ENCODE data around the gene ZNF573. TPM values are rescaled to one million over a fixed set of nuclear protein-coding genes. Genes with fewer than 3 reads are reported as not detected.
A peak's percentile ranks its signal among the peaks of the same experiment; 100 is the strongest.

Gene ZNF573
- total RNA-seq (2011; cell fraction: chromatin; rRNA removed; ENCODE audit: low replicate concordance), result 5.2 and 15.1 TPM in 2 replicates
- 4.3 and 8.3 TPM in 2 replicates for total RNA-seq (2011; cell fraction: nucleolus; rRNA removed)
- total RNA-seq (2011; cell fraction: nucleoplasm; rRNA removed), result 7.8 and 8.5 TPM in 2 replicates
- 1.5 and 2.0 TPM in 2 replicates for total RNA-seq (2014; rRNA removed)
- 7.3 and 7.8 TPM in 2 replicates for total RNA-seq (2014; rRNA removed; fragmentation: Illumina TruSeq; extraction: Trizol)
- total RNA-seq (2015; rRNA removed; fragmentation: Illumina TruSeq; extraction: Trizol), result 6.7 and 7.9 TPM in 2 replicates
- 4.7 and 5.0 TPM in 2 replicates for total RNA-seq (2021)
- polyA plus RNA-seq (2011; rRNA removed), result 1.5 and 4.3 TPM in 2 replicates
- polyA plus RNA-seq (2011; cell fraction: cytosol; rRNA removed), result 0.41 and 0.78 TPM in 2 replicates
- 0.52 and 2.8 TPM in 2 replicates for polyA plus RNA-seq (2011; cell fraction: nucleus; rRNA removed)
- polyA plus RNA-seq (2012), result 0.96 and 1.4 TPM in 2 replicates
- polyA plus RNA-seq (2014; fragmentation: Illumina TruSeq; extraction: Trizol), result 1.7 and 2.3 TPM in 2 replicates
- polyA plus RNA-seq (2014; fragmentation: Nextera tagmentation; extraction: Ambion mirVana), result 1 to 10 TPM; 2.4 to 4.6 TPM
- 2.0 and 2.3 TPM in 2 replicates for polyA plus RNA-seq (2014; rRNA removed)
- polyA minus RNA-seq (2011; rRNA and poly(A)+ RNA removed), result 2.7 and 6.8 TPM in 2 replicates
- 3.8 TPM in 1 of 2 replicates, not detected in the other for polyA minus RNA-seq (2011; cell fraction: cytosol; rRNA and poly(A)+ RNA removed)
- polyA minus RNA-seq (2011; cell fraction: nucleus; rRNA and poly(A)+ RNA removed), result 1.3 and 1.6 TPM in 2 replicates
- percentile 48 among the genes with signal in this experiment for Bru-seq, nascent RNA
- BruChase-seq, experiment 1, labeled RNA remaining after a 2-hour chase, result percentile 48 among the genes with signal in this experiment
- BruChase-seq, experiment 2, labeled RNA remaining after a 6-hour chase, result percentile 45 among the genes with signal in this experiment
- long read RNA-seq, experiment 1, partial matches to known transcripts, result 0 of 8 reads
- long read RNA-seq, experiment 1, other reads (novel, unspliced or antisense), result 8 of 8 reads
- long read RNA-seq, experiment 2, partial matches to known transcripts, result 0 of 1 reads
- long read RNA-seq, experiment 2, other reads (novel, unspliced or antisense), result 1 of 1 reads
- long read RNA-seq, experiment 3, partial matches to known transcripts, result 0 of 1 reads
- long read RNA-seq, experiment 3, other reads (novel, unspliced or antisense), result 1 of 1 reads

DNA sequence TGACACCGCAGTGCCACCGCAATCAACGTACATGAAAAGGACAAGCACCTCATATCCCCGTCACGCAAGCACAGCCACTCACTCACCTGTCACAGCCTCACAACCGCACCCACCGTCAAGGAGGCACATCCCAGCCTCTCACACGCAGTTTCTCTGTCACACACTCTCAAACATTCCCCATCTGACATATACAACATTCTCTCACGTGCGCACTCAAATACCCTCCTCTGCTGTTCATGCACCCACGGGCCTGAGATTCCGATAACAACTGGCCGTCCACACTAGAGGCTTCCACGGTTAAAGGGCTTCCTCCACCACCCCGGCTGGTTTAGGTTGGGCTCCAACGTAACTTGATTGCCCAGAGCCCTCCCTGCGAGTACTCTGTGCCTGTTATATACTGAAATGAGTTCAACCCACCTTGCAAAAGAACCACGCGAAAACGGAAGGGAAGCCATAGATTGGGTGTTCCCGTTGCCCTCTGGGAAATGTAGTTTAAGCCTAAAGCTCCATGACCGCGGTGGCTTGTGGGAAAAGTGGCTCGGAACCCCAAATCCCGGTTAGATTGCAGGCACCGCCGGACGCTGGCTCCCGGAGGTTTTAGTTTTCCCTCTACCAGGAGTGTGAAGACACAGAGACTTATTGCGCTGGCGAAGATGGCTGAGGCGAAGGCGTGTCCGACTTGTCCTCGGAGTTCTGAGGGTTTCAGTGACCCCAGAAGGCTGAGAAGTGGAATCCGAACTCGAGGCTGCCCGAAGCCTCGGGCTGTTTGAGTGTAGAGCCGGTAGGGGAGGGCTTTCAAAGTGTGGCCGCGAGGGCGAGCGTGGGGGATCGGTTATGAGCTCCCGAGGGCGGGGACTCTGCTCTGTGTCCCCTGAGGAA is at the start of gene ZNF573:
TSS of gene ZNF573 (minus strand) at position 460 of the 879 bp plus-strand sequence. CDS start 5,857 bp downstream, outside the sequence.
- Histone ChIP-seq H3K9me3 (replicated peaks; ENCODE audit: control insufficient read depth, insufficient read depth, low read depth, low read length) (no peaks in the 10 kb centered on the region), H3K4me3 (peak within 1 kb of the TSS; percentile 61), H3K4me2 (ENCODE audit: insufficient read depth, low read length) (peak within 1 kb of the TSS; percentile 99), H3K36me3 (ENCODE audit: control insufficient read depth, insufficient read depth, low read length) (no peaks in the 10 kb centered on the region), H3K79me2 (ENCODE audit: control insufficient read depth, insufficient read depth, low read length) (peaks cover 6% of the 10 kb centered on the region; the same call in 1 of the 3 replicates), H4K20me1 (replicated peaks; ENCODE audit: control insufficient read depth, insufficient read depth, low read length) (no peaks in the 10 kb centered on the region), H2AFZ (ENCODE audit: low read depth, low read length) (peak within 1 kb of the TSS; percentile 98), H3K4me1 (replicated peaks in 1 of 2; ENCODE audit: control insufficient read depth in 2 of 2, insufficient read depth in 2 of 2, low read length in 2 of 2) (no peaks in the 10 kb centered on the region; a peak in 1 of 5 replicates), H3K9me1 (ENCODE audit: control insufficient read depth, insufficient read depth, low read length) (no peaks in the 10 kb centered on the region), H3K27me3 (ENCODE audit: control insufficient read depth in 2 of 2, insufficient read depth in 2 of 2, low read length in 2 of 2) (no peaks in the 10 kb centered on the region), H3K27ac (ENCODE audit: extremely low read depth, low read depth, low read length) (peak within 1 kb of the TSS; percentile 71), H3K9ac (ENCODE audit: insufficient read depth in 1 of 2, low read depth in 2 of 2, low read length in 2 of 2) (peak within 1 kb of the TSS; percentile 70 to 95)
- WGBS (ENCODE audit: insufficient coverage, low coverage, missing lambda C conversion rate), result 2% methylated on average over 42 of the region's 47 CpGs
- POLR2A ChIA-PET, result interaction anchor here (0.5 to 1.2 kb wide), 7 partner anchors 9 to 900 kb away, joined by 3 to 6 read pairs (median 3); partner anchors contain the start of gene ZNF607
- peak; percentile 72 to 87 (median 77) for DNase-seq (ENCODE audit: extremely low read depth in 1 of 4, low spot score in 3 of 4)
- CTCF ChIA-PET (ENCODE audit: low intra/inter-chr PET ratio), result no interaction called here
- intact Hi-C loops (cut with micrococcal nuclease) (no loop called here), in situ Hi-C loops (cut with MboI) (no loop called here)
- BruUV-seq (replicated peaks), result TSS peak; percentile 83
- ATAC-seq, result peak; percentile 98
- peak; percentile 86 for FAIRE-seq
- TF ChIP-seq RBM39 (optimal IDR thresholded peaks at IDR 0.05; ENCODE audit: low read depth, low read length) (peak; percentile 90), ZKSCAN3 (CRISPR knock-in tag; IDR thresholded peaks at IDR 0.05) (no peak), YY1 (IDR thresholded peaks at IDR 0.05; ENCODE audit: borderline replicate concordance in 1 of 3, control insufficient read depth in 1 of 3, extremely low read depth in 1 of 3, insufficient read depth in 3 of 3, insufficient read length in 1 of 3, insufficient replicate concordance in 2 of 3, low read depth in 1 of 3, low read length in 2 of 3) (peak; percentile 63 to 92 (median 86)), HDAC8 (tag; IDR thresholded peaks at IDR 0.05) (0 out of 2 replicates have a peak, but pooled peaks have one; percentile 58), ATF7 (IDR thresholded peaks at IDR 0.05) (peak; percentile 34; the same call in 1 of the 2 replicates), PTRF (tag; IDR thresholded peaks at IDR 0.05) (no peak), TEAD1 (CRISPR knock-in tag; IDR thresholded peaks at IDR 0.05) (peak in 1 of 2 experiments; percentile 6; a peak in 1 of 4 replicates), SMARCA4 (IDR thresholded peaks at IDR 0.05) (no peak), L3MBTL2 (IDR thresholded peaks at IDR 0.05) (peak; percentile 84), SP1 (CRISPR knock-in tag; IDR thresholded peaks at IDR 0.05) (no peak), ARID1B (IDR thresholded peaks at IDR 0.05) (no peak), GABPB1 (CRISPR knock-in tag; IDR thresholded peaks at IDR 0.05) (peak; percentile 58; the same call in 1 of the 2 replicates), MAFK (IDR thresholded peaks at IDR 0.05; ENCODE audit: low read length) (no peak)
- TF ChIP-seq, protein P1, sequence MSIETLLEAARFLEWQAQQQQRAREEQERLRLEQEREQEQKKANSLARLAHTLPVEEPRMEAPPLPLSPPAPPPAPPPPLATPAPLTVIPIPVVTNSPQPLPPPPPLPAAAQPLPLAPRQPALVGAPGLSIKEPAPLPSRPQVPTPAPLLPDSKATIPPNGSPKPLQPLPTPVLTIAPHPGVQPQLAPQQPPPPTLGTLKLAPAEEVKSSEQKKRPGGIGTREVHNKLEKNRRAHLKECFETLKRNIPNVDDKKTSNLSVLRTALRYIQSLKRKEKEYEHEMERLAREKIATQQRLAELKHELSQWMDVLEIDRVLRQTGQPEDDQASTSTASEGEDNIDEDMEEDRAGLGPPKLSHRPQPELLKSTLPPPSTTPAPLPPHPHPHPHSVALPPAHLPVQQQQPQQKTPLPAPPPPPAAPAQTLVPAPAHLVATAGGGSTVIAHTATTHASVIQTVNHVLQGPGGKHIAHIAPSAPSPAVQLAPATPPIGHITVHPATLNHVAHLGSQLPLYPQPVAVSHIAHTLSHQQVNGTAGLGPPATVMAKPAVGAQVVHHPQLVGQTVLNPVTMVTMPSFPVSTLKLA (conservative IDR thresholded peaks at IDR 0.05), result peak; percentile 61 to 67; a peak in 3 of 4 replicates

Data from K562 (cell line).